Activated naive CD4-positive, alpha-beta T cell treated with anti-CD3 and anti-CD28 coated beads for 36 hours (primary cell): ENCODE measurements around the gene FGF7. TPM values are rescaled to one million over a fixed set of nuclear protein-coding genes. Genes with fewer than 3 reads are reported as not detected.
"Not testable (repeated sequence)": the region's sequence is repeated elsewhere in the genome, so short reads cannot be mapped to it uniquely, and the experiment has no call there.

Experiments
- CTCF ChIA-PET: fragments of 350-600 bp; sonication (Branson Sonifier 250); formaldehyde crosslinking; loops from one replicate; lab custom pipeline; 2021; ENCODE audit warnings: antibody characterized with exemption; lab: Charles Lee
- DNase-seq: peaks from one replicate; pipeline ENCODE4 v3.0.0-alpha.2; 2020
- H3K27ac Mint-ChIP-seq: one replicate; pipeline ENCODE4 v1.8.0; 2021; ENCODE audit warnings: mild to moderate bottlenecking, mixed read lengths
- H3K27me3 Mint-ChIP-seq: one replicate; pipeline ENCODE4 v1.8.0; 2021; ENCODE audit warnings: low read depth, mixed read lengths
- H3K36me3 Mint-ChIP-seq: one replicate; pipeline ENCODE4 v1.8.0; 2021; ENCODE audit warnings: low read depth, mixed read lengths
- H3K4me1 Mint-ChIP-seq: one replicate; pipeline ENCODE4 v1.8.0; 2021; ENCODE audit warnings: low read depth, mixed read lengths
- H3K4me3 Mint-ChIP-seq: one replicate; pipeline ENCODE4 v1.8.0; 2021; ENCODE audit warnings: mild to moderate bottlenecking, moderate library complexity, mixed read lengths
- H3K9me3 Mint-ChIP-seq: one replicate; pipeline ENCODE4 v1.8.0; 2021; ENCODE audit warnings: mixed read lengths
- intact Hi-C: fragments of 100-400 bp; cut with micrococcal nuclease; formaldehyde crosslinking; loops from one replicate; pipeline ENCODE4 v1.15.1; 2023
- total RNA-seq, 2 experiments: library from RNA; stranded (reverse); gene quantifications; one replicate each; pipeline ENCODE4 v1.2.3, GENCODE V29; 2021

FGF7 gene, protein sequence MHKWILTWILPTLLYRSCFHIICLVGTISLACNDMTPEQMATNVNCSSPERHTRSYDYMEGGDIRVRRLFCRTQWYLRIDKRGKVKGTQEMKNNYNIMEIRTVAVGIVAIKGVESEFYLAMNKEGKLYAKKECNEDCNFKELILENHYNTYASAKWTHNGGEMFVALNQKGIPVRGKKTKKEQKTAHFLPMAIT
- not detected for total RNA-seq

DNA sequence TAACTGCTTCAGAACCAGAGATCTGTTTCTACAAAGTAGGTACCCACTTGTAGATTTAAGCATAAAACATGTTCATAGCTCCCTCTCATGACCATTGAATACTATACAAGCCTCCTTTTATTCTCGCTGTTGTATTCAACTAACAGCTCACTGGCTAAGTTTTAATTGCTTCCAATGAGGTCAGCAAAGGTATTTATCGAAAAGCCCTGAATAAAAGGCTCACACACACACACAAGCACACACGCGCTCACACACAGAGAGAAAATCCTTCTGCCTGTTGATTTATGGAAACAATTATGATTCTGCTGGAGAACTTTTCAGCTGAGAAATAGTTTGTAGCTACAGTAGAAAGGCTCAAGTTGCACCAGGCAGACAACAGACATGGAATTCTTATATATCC lies at the start of gene FGF7:
Gene FGF7, plus strand, starts transcription at position 222 of the 400 bp plus-strand sequence. CDS start 1,056 bp downstream, outside the sequence.
- H3K4me3 Mint-ChIP-seq = no peak within 1 kb of the TSS
- peaks cover 4% of the 10 kb centered on the region for H3K4me1 Mint-ChIP-seq
- no peak for DNase-seq
- H3K9me3 Mint-ChIP-seq = no peaks in the 10 kb centered on the region
- no peak within 1 kb of the TSS for H3K27ac Mint-ChIP-seq
- no peaks in the 10 kb centered on the region for H3K27me3 Mint-ChIP-seq
- intact Hi-C loops = loop anchor here (2.0 to 5.0 kb wide), 3 partner anchors 276 to 1064 kb away; no protein-coding TSS in a partner anchor
- H3K36me3 Mint-ChIP-seq = no peaks in the 10 kb centered on the region
- CTCF ChIA-PET = interaction anchor here (1.0 to 3.1 kb wide), 10 partner anchors 9 to 722 kb away, joined by 3 to 31 read pairs (median 3); no protein-coding TSS in a partner anchor

DNA sequence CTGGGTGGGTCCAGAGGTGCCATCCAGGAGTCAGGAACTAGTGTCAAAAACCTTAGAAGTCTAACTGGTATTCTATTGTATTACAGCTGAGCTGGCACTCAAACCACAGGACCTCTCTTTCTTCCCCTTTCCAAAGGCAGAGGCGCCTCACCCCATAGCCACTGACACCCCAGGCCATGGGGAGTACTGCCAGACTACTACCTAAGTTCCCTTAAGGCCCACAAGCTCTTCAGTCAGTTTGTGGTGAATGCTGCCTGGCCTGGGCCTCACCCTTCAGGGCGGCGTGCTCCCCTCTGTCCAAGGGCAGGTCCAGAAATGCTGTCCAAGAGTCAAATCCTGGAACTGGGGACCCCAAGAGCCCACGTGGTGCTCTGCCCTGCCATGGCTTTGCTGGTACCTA lies 43.0 kb upstream of the FGF7 start:
- DNase-seq = no peak
- CTCF ChIA-PET = no interaction called here
- Mint-ChIP-seq H3K27ac (no peak overlapping the region), H3K9me3 (no peaks in the 10 kb centered on the region), H3K36me3 (no peaks in the 10 kb centered on the region), H3K4me1 (no peaks in the 10 kb centered on the region), H3K27me3 (peaks cover 7% of the 10 kb centered on the region), H3K4me3 (no peak overlapping the region)
- intact Hi-C loops = no loop called here

DNA sequence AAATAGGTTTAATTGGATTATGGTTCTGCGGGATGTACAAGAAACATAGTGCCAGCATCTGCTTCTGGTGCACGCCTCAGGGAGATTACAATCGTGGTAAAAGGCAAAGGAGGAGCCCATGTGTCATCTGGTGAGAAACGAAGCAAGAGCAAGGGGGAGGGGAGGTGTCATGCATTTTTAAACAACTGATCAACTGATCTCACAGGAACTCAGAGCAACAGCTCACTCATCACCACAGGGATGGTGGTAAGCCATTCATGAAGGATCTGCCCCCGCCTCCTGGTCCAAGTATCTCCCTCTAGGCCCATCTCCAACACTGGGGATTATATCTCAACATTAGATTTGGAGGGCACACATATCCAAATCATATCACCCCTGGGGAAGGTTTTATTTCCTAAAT lies 42.1 kb upstream of the FGF7 start:
- DNase-seq = no peak
- Mint-ChIP-seq H3K9me3 (no peaks in the 10 kb centered on the region), H3K27ac (no peak overlapping the region), H3K4me3 (no peak overlapping the region), H3K4me1 (no peaks in the 10 kb centered on the region), H3K27me3 (peaks cover 9% of the 10 kb centered on the region), H3K36me3 (no peaks in the 10 kb centered on the region)
- CTCF ChIA-PET = no interaction called here
- intact Hi-C loops = no loop called here

DNA sequence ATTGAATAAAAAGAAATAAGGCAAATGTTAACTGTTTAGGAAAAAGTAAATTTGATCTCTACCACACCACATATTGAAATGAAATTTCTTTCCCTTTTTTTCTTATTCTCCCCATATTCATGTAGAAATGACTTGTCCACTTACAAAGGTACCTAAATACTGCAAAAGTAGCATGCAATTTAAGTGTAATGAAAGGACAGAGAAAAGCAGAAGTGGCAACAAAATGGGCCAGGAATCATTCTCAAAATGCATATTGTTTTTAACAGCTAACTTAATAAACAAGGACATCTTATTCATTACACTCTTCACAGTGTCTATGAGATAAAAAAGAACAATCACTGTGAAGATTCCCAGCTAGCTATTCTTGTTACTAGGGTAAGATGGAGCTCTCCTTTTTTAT lies 40.6 kb upstream of the FGF7 start:
- no peaks in the 10 kb centered on the region for H3K36me3 Mint-ChIP-seq
- no peak overlapping the region for H3K4me3 Mint-ChIP-seq
- H3K27ac Mint-ChIP-seq = no peak overlapping the region
- intact Hi-C loops = no loop called here
- H3K4me1 Mint-ChIP-seq = no peaks in the 10 kb centered on the region
- CTCF ChIA-PET = no interaction called here
- no peak for DNase-seq
- H3K9me3 Mint-ChIP-seq = no peaks in the 10 kb centered on the region
- peaks cover 12% of the 10 kb centered on the region for H3K27me3 Mint-ChIP-seq

DNA sequence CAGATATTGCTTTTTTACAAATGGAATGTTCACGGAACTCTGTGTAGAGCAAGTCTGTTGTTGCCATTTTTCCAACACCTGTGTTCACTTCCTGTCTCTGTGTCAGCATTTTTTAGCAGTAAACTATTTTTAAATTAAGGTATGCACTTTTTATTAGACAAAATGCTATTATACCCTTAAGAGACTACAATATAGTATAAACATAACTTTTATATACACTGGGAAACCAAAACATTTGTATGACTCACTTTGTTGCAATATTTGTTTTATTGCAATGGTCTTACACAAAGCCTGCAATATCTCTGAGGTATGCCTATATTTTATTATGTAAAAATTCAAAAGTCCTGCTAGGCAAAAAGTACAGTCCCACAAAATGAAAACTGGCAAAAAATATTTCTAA lies 39.8 kb upstream of the FGF7 start:
- no peak overlapping the region for H3K27ac Mint-ChIP-seq
- CTCF ChIA-PET = no interaction called here
- peaks cover 17% of the 10 kb centered on the region for H3K27me3 Mint-ChIP-seq
- no peak overlapping the region for H3K4me3 Mint-ChIP-seq
- no peaks in the 10 kb centered on the region for H3K9me3 Mint-ChIP-seq
- DNase-seq = no peak
- H3K36me3 Mint-ChIP-seq = no peaks in the 10 kb centered on the region
- intact Hi-C loops = no loop called here
- no peaks in the 10 kb centered on the region for H3K4me1 Mint-ChIP-seq

DNA sequence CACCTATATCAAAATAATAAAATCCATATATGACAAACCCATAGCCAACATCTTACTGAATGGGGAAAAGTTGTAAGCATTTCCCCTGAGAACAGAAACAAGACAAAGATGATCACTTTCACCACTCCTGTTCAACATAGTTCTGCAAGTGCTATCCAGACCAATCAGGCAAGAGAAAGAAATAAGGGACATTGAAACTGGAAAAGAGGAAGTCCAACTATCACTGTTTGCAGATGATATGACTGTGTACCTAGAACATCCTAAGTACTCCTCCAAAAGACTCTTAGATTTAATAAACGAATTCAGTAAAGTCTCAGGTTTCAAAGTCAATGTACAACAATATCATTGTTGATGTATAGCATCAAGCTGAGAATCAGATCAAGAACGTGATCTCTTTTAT lies 35.6 kb upstream of the FGF7 start:
- no peak overlapping the region for H3K4me3 Mint-ChIP-seq
- H3K36me3 Mint-ChIP-seq = no peaks in the 10 kb centered on the region
- H3K27ac Mint-ChIP-seq = no peak overlapping the region
- DNase-seq = no peak
- H3K4me1 Mint-ChIP-seq = no peaks in the 10 kb centered on the region
- no peaks in the 10 kb centered on the region for H3K9me3 Mint-ChIP-seq
- intact Hi-C loops = no loop called here
- peaks cover 10% of the 10 kb centered on the region for H3K27me3 Mint-ChIP-seq
- CTCF ChIA-PET = no interaction called here

DNA sequence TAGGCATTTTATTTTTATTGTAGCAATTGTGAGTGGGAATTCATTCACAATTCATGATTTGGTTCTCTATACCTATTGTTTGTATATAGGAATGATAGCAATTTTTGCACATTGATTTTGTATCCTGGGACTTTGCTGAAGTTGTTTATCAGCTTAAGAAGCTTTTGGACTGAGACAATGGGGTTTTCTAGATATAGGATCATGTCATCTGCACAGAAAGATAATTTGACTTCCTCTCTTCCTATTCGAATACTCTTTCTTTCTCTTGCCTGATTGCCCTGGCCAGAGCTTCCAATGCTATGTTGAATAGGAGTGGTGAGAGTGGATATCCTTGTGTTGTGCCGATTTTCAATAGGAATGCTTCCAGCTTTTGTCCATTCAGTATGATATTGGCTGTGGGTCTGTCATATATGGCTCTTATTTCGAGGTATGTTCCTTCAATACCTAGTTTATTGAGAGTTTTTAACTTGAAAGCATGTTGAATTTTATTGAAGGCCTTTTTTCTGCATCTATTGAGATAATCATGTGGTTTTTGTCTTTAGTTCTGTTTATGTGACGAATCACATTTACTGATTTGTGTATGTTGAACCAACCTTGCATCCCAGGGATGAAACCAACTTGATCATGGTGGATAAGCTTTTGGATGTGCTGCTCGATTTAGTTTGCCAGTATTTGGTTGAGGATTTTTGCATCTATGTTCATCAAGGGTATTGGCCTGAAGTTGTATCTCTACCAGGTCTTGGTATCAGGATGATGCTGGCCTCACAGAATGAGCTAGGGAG lies 20.3 kb upstream of the FGF7 start:
- CTCF ChIA-PET = interaction anchor here (0.7 kb wide), 1 partner anchor 197 kb away, joined by 3 read pairs; no protein-coding TSS in a partner anchor
- DNase-seq, intact Hi-C loops, H3K27ac Mint-ChIP-seq, H3K36me3 Mint-ChIP-seq, H3K4me1 Mint-ChIP-seq, H3K9me3 Mint-ChIP-seq, H3K27me3 Mint-ChIP-seq, H3K4me3 Mint-ChIP-seq: not testable (repeated sequence)

DNA sequence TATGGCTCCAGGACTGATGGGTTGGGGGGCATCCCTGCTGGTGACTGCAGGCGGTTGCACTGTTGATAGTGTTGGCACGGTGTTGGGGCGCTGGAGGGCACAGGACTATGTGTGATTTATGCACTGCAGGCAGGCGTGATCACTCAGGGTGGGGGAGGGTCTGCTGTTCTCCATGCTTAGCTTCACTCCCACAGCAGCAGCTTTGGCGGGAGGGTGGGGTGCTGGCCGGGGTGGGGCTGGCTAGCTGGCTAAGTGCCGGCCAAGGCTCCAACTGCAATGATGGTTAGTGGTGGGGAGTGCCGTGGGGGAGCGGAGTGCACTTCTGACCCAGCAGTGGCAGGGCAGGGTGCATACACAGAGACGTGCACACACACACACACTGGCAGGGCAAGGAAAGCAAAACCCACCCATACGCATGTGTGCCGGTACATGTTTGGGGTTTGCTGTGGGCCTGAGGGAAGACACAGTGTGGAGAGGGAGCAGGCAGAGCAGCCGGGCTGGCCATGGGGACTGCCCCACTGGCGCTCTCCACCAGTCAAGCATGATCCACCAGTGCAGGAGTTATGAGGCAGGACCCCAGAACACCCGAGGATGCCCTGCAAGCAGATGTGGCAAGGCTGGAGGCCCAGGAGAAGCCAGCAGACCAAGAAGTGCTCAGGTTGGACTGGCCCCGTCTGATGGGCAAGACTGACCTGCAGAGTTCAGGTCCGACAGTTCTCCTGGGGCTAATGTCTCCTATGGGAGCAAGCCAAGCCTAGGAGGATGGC lies 16.5 kb upstream of the FGF7 start:
- Mint-ChIP-seq H3K27ac (no peak overlapping the region), H3K27me3 (peaks cover 11% of the 10 kb centered on the region), H3K4me3 (no peak overlapping the region), H3K36me3 (no peaks in the 10 kb centered on the region), H3K4me1 (no peaks in the 10 kb centered on the region), H3K9me3 (peaks cover 2% of the 10 kb centered on the region)
- intact Hi-C loops = no loop called here
- CTCF ChIA-PET = interaction anchor here (1.7 kb wide), 1 partner anchor 15 kb away, joined by 7 read pairs; no protein-coding TSS in a partner anchor
- DNase-seq = no peak

DNA sequence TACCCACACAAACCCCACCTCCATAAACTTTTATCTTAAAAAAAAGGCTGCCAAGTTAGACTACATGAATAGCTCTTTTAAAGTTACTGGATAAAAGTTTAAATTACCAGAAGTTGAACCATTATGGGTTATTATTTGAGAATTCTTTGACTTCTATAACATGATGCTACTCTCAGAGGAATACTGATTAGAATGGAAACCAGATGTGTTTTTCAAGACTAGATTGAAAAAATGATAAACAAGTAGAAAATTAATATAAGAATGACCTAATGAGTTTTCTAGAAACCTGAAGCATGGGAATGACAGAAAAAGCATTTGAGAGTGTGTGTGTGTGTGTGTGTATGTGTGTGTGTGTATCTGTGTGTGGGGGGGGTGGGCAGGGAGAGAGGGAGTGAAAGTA lies 12.4 kb upstream of the FGF7 start:
- Mint-ChIP-seq H3K36me3 (no peaks in the 10 kb centered on the region), H3K9me3 (no peaks in the 10 kb centered on the region), H3K4me3 (no peak overlapping the region), H3K27me3 (peaks cover 13% of the 10 kb centered on the region), H3K27ac (no peak overlapping the region), H3K4me1 (no peaks in the 10 kb centered on the region)
- CTCF ChIA-PET = no interaction called here
- no peak for DNase-seq
- intact Hi-C loops = no loop called here

DNA sequence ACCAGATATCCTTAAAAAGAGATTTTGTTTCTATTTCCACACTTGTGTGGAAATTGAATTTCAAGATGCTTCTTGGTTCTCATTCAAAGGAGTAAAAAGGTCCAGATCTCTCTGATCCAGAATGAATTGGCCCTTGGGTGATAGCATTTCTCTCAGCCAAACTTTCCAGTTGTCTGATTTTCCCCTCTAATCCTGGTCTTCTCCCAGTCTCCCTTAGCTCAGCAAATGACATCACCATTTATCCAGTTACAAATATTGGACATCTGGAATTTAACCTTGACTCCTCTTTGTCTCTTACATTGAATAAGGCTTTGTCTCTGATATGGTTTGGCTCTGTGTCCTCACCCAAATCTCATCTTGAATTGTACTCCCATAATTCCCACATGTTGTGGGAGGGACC lies 10.2 kb upstream of the FGF7 start:
- no peaks in the 10 kb centered on the region for H3K36me3 Mint-ChIP-seq
- no peaks in the 10 kb centered on the region for H3K4me1 Mint-ChIP-seq
- CTCF ChIA-PET = interaction anchor here (0.6 to 1.6 kb wide), 3 partner anchors 9 to 229 kb away, joined by 3 to 10 read pairs (median 5); no protein-coding TSS in a partner anchor
- no peak overlapping the region for H3K27ac Mint-ChIP-seq
- DNase-seq = no peak
- H3K27me3 Mint-ChIP-seq = peaks cover 12% of the 10 kb centered on the region
- no peak overlapping the region for H3K4me3 Mint-ChIP-seq
- intact Hi-C loops = no loop called here
- no peaks in the 10 kb centered on the region for H3K9me3 Mint-ChIP-seq

DNA sequence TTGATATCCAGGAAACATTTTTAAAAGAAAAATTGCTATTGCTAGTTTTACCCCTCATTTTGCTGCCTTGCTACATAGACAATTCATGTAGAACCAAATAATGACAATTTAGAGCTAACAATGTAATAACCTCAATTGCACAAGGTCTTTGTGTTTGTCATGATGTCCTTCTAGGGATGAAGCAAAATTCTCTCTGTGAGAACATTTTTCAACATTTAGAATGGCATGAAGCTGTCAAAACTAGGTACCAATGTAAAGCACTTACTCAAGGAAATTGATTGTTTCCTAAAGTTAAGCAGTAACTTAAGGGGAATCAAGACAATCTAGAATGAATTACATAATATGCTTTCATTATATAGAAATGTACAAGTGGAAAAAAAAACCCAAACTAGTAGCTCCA lies 7.9 kb upstream of the FGF7 start:
- DNase-seq = no peak
- Mint-ChIP-seq H3K36me3 (no peaks in the 10 kb centered on the region), H3K27me3 (peaks cover 4% of the 10 kb centered on the region), H3K27ac (no peak overlapping the region), H3K4me3 (no peak overlapping the region), H3K4me1 (no peaks in the 10 kb centered on the region), H3K9me3 (no peaks in the 10 kb centered on the region)
- intact Hi-C loops = no loop called here
- CTCF ChIA-PET = interaction anchor here (0.7 kb wide), 1 partner anchor 190 kb away, joined by 3 read pairs; no protein-coding TSS in a partner anchor

DNA sequence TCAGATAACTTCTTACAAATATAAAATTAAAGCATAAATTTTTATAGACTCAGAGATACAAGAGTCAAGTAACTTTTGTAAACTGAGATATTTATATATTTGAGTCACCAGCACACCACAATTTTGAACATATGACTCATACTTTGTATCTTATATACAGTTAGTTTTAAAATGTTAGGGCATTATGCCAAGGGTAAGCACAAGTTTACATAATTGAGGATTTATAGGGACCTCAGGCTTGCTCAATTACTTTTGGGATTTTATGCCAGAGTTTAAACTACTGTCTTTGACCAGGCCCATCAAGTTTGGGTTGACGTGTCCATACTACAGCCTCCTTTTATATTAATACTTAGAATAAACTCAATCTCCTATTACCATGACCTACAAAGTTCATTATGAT lies 7.4 kb upstream of the FGF7 start:
- Mint-ChIP-seq H3K27me3 (peaks cover 4% of the 10 kb centered on the region), H3K4me1 (no peaks in the 10 kb centered on the region), H3K36me3 (no peaks in the 10 kb centered on the region), H3K9me3 (no peaks in the 10 kb centered on the region), H3K27ac (no peak overlapping the region), H3K4me3 (no peak overlapping the region)
- intact Hi-C loops = no loop called here
- CTCF ChIA-PET = no interaction called here
- DNase-seq = no peak
